Mesothelial cell of epicardium (in vitro differentiated cells): ENCODE results near the gene ASPSCR1. TPM values are rescaled to one million over a fixed set of nuclear protein-coding genes. Genes with fewer than 3 reads are reported as not detected.

Experiments used
- DNase-seq, 2 experiments: peaks; one replicate each; pipeline ENCODE4 v3.0.0; 2021; ENCODE audit warnings: low spot score in 2 of 2; ENCODE audit not compliant: unreplicated experiment in 2 of 2
- H3K27ac Mint-ChIP-seq: 2 replicates; pipeline ENCODE4 v1.8.0; 2021; ENCODE audit warnings: mixed read lengths
- H3K27me3 Mint-ChIP-seq: 2 replicates; pipeline ENCODE4 v1.8.0; 2021; ENCODE audit warnings: low read depth, mixed read lengths
- H3K36me3 Mint-ChIP-seq: 2 replicates; pipeline ENCODE4 v1.8.0; 2021; ENCODE audit warnings: mixed read lengths
- H3K4me1 Mint-ChIP-seq: 2 replicates; pipeline ENCODE4 v1.8.0; 2021; ENCODE audit warnings: mixed read lengths
- H3K4me3 Mint-ChIP-seq: 2 replicates; pipeline ENCODE4 v1.8.0; 2021; ENCODE audit warnings: mild to moderate bottlenecking, moderate library complexity, mixed read lengths
- H3K9me3 Mint-ChIP-seq: 2 replicates; pipeline ENCODE4 v1.8.0; 2021; ENCODE audit warnings: mixed read lengths
- total RNA-seq: library from RNA; stranded (reverse); gene quantifications from 3 replicates; pipeline ENCODE4 v1.2.1, GENCODE V29; 2021
- TF ChIP-seq, protein P1 (sequence below): fragments of 200-600 bp; sonication (generic); IDR thresholded peaks from one replicate; pipeline ENCODE4 v1.5.0; 2021; ENCODE audit warnings: antibody characterized with exemption; ENCODE audit not compliant: unreplicated experiment

Gene ASPSCR1
- total RNA-seq, 1 donor from 2014 or later: 50.5 TPM

DNA sequence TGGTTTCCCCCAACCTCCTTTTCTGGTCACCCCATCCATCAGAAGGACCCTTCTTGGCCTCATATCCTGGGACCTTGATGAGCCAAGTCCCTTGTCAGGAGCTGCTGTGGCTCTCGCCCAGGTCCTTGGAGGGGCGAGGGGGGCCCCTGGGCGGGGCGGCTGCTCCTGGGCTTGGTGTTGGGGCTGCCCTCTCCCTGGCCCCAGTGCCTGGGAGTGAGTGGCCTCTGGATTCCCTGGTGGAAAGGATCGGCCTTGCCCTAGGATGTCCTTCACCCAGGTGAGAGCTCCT lies 10.2 kb upstream of the ASPSCR1 start:
- no peaks in the 10 kb centered on the region for H3K36me3 Mint-ChIP-seq
- H3K4me3 Mint-ChIP-seq: no peak overlapping the region
- peaks cover under 1% of the 10 kb centered on the region for H3K9me3 Mint-ChIP-seq
- TF ChIP-seq, protein P1, sequence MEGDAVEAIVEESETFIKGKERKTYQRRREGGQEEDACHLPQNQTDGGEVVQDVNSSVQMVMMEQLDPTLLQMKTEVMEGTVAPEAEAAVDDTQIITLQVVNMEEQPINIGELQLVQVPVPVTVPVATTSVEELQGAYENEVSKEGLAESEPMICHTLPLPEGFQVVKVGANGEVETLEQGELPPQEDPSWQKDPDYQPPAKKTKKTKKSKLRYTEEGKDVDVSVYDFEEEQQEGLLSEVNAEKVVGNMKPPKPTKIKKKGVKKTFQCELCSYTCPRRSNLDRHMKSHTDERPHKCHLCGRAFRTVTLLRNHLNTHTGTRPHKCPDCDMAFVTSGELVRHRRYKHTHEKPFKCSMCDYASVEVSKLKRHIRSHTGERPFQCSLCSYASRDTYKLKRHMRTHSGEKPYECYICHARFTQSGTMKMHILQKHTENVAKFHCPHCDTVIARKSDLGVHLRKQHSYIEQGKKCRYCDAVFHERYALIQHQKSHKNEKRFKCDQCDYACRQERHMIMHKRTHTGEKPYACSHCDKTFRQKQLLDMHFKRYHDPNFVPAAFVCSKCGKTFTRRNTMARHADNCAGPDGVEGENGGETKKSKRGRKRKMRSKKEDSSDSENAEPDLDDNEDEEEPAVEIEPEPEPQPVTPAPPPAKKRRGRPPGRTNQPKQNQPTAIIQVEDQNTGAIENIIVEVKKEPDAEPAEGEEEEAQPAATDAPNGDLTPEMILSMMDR: no peak
- no peak overlapping the region for H3K27ac Mint-ChIP-seq
- DNase-seq: no peak
- peaks cover 11% of the 10 kb centered on the region for H3K4me1 Mint-ChIP-seq
- H3K27me3 Mint-ChIP-seq: peaks cover 30% of the 10 kb centered on the region

DNA sequence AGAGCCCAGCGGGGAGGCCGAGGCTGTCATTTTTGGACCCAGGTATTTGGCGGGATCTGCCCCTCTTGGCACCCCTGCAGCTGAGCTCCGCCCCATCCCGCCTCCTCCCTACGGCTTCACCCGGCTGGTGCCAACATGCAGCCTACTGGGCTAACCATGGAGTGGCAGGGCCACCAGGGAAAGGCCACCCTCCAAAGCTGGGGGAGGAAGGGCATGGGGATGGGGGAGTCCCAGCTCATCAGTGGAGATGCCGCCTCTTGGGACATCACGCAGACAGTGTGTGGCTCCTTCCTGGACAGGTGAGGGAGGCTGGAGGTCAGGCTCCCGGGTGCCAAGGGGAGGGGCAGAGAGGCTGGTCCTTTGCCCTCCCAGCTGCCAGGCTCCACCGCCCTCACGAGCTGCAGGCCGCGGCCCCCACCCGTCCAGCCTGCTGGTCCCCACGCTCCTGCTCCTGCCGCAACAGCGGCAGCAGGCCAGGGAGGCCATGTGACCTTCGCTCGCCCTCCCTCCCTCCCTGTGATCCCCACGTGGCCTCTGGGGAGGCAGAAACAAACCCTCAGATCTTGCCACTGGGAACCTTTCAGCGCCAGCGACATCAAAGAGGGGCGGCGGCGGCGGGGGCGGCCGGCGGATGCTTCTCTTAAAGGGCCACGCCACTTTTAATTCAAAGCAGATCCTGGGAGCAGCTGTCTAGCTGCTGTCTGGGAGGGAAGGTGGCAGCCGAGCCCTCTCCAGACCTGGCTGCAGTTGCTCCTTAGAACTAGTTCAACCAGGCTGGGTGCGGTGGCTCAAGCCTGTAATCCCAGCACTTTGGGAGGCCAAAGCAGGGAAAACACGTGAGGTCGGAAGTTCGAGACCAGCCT lies 9.7 kb upstream of the ASPSCR1 start:
- TF ChIP-seq, protein P1: no peak
- Mint-ChIP-seq H3K4me3 (peak overlapping the region; percentile 43), H3K27me3 (peaks cover 24% of the 10 kb centered on the region), H3K27ac (peak overlapping the region; percentile 59), H3K4me1 (peaks cover 11% of the 10 kb centered on the region), H3K9me3 (peaks cover 4% of the 10 kb centered on the region), H3K36me3 (no peaks in the 10 kb centered on the region)
- peak in 1 of 2 experiments; percentile 65 for DNase-seq

DNA sequence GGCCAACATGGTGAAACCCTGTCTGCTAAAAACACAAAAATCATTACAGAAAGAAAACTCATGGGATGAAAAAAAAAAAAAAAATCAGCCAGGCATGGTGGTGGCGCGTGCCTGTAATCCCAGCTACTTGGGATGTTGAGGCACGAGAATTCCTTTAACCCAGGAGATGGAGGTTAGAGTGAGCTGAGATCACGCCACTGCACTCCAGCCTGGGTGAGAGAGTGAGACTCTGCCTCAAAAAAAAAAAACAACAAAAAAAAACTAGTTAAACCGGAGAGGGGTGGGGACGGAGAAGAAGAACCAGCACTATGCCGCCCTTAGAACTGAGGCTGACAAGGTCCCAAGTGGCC lies 9.1 kb upstream of the ASPSCR1 start:
- no peak for DNase-seq
- Mint-ChIP-seq H3K4me3 (peak overlapping the region; percentile 43), H3K9me3 (peaks cover 4% of the 10 kb centered on the region), H3K4me1 (peaks cover 11% of the 10 kb centered on the region), H3K27ac (peak overlapping the region; percentile 59), H3K27me3 (peaks cover 18% of the 10 kb centered on the region), H3K36me3 (no peaks in the 10 kb centered on the region)
- TF ChIP-seq, protein P1: no peak

DNA sequence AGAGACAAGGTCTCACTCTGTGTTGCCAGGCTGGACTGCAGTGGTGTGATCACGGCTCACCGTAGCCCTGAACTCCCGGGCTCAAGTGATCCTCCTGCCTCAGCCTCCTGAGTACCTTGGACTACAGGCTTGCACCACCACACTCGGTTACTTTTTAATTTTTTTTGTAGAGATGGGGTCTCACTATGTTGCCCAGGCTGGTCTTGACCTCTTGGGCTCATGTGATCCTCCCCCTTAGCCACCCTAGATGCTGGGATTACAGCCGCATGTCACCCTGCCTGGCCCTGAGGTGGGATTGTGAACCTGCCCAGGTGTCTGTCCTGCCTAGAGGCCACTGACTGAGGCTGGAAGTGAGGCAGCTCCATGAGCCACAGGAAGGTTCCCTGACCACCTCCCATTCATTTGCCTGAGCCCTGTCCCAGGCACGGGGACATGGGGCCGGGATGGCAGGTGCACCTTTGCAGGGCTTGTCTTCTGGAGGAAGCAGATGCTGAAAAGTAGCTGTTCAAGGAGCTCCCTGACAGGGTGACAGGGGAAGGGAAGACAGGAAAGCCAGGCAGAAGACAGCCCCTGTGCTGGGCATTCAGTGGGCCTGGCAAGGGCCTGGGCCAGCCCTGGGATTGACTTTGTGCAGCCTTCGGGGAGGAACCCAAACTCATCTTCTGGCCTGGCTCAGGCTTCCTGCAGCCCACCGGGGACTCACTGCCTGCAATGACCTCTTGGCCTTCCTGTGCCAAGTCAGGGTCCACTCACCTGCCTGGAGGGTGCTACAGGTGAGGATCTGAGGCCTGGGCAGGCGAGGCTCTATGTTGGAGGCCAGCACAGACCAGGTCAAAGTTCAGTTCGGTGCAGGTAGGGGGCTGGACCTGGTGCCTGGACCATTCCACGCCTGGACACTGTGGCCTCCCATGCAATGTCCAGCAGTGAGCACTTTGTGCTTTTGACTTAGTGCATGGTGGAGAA lies 8.3 kb upstream of the ASPSCR1 start:
- H3K4me3 Mint-ChIP-seq: no peak overlapping the region
- H3K4me1 Mint-ChIP-seq: peaks cover 11% of the 10 kb centered on the region
- H3K36me3 Mint-ChIP-seq: no peaks in the 10 kb centered on the region
- peaks cover 4% of the 10 kb centered on the region for H3K9me3 Mint-ChIP-seq
- H3K27ac Mint-ChIP-seq: no peak overlapping the region
- H3K27me3 Mint-ChIP-seq: peaks cover 11% of the 10 kb centered on the region
- TF ChIP-seq, protein P1: no peak
- DNase-seq: no peak

DNA sequence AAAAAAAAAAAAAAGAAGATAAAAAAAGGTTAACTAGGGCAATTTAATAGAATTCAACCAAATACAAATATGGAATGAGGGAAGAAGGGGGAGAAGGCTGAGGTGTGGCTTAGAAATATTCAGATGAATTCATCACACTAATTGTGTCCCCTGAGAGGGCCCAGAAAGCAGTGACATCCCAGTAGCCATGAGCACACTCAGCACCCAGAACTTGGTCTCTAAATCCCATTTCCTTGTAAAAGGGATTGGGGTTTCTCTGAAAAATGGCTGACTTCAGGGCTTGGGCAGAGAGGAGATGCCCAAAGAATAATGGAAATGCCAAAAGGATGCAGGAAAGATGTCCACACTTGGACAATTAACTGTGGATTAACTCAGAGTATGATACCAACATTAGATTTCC lies 4.0 kb upstream of the ASPSCR1 start:
- no peaks in the 10 kb centered on the region for H3K27me3 Mint-ChIP-seq
- TF ChIP-seq, protein P1: no peak

More for the DNA sequence above, 4.0 kb upstream of the ASPSCR1 start:
- Mint-ChIP-seq H3K27ac (no peak overlapping the region), H3K36me3 (no peaks in the 10 kb centered on the region), H3K4me3 (no peak overlapping the region), H3K9me3 (peaks cover 4% of the 10 kb centered on the region), H3K4me1 (peaks cover 5% of the 10 kb centered on the region)
- DNase-seq: no peak
